ENCODE results near the gene MYT1. TPM values are rescaled to one million over a fixed set of nuclear protein-coding genes. Genes with fewer than 3 reads are reported as not detected.

The MYT1 gene
- total and polyA plus RNA-seq, 2 of the 13 experiments (the other 11 are each of a cell fraction or from before 2014, with no cell fraction given): 0.58 to 2.5 TPM

- no peak for TF ChIP-seq ZBTB40 (IDR thresholded peaks at IDR 0.05)
- TF ChIP-seq ZBTB40 (CRISPR knock-in tag; IDR thresholded peaks at IDR 0.05): peak; percentile 86
- 0 out of 2 replicates have a peak, but pooled peaks have one; percentile 53 for TF ChIP-seq ZNF136 (CRISPR knock-in tag; IDR thresholded peaks at IDR 0.05; ENCODE audit: low read depth)
- no peak for TF ChIP-seq SYNCRIP (IDR thresholded peaks at IDR 0.05; ENCODE audit: insufficient read depth, low read depth, low read length)
- TF ChIP-seq KMT2A (CRISPR knock-in tag; IDR thresholded peaks at IDR 0.05): peak; percentile 85; the same call in 1 of the 2 replicates
- no peak for TF ChIP-seq SRSF4 (IDR thresholded peaks at IDR 0.05; ENCODE audit: low read depth, low read length, poor library complexity, severe bottlenecking)
- TF ChIP-seq ZNF432 (CRISPR knock-in tag; IDR thresholded peaks at IDR 0.05; ENCODE audit: borderline replicate concordance): no peak
- TF ChIP-seq ZBTB4 (CRISPR knock-in tag; IDR thresholded peaks at IDR 0.05; ENCODE audit: borderline replicate concordance): no peak
- TF ChIP-seq JDP2 (CRISPR knock-in tag; IDR thresholded peaks at IDR 0.05; ENCODE audit: borderline replicate concordance): peak; percentile 81
- 0 out of 2 replicates have a peak, but pooled peaks have one; percentile 23 for TF ChIP-seq SOX13 (IDR thresholded peaks at IDR 0.05)
- peak in 1 of 2 experiments; percentile 86; a peak in 2 of 4 replicates for TF ChIP-seq SOX13 (CRISPR knock-in tag; conservative IDR thresholded peaks at IDR 0.05 in 1 of 2, IDR thresholded peaks at IDR 0.05 in 1 of 2)
- peak; percentile 97 for TF ChIP-seq ZNF280B (CRISPR knock-in tag; IDR thresholded peaks at IDR 0.05; ENCODE audit: borderline replicate concordance)
- TF ChIP-seq SOX6 (IDR thresholded peaks at IDR 0.05): no peak
- peak; percentile 79 for TF ChIP-seq SOX6 (CRISPR knock-in tag; IDR thresholded peaks at IDR 0.05)
These were observed 2.7 kb upstream of the MYT1 start (continued) for GRCh38 chr20:64161356-64162238.

All from HepG2 (cell line).